ENCODE results near the gene IGFN1.
"Not testable (repeated sequence)": the region's sequence is repeated elsewhere in the genome, so short reads cannot be mapped to it uniquely, and the experiment has no call there.

IGFN1 gene

GRCh38 chr1:201250326-201251011, 59.8 kb downstream of the IGFN1 start:
- no peak for DNase-seq (ENCODE audit: low read depth)

DNA sequence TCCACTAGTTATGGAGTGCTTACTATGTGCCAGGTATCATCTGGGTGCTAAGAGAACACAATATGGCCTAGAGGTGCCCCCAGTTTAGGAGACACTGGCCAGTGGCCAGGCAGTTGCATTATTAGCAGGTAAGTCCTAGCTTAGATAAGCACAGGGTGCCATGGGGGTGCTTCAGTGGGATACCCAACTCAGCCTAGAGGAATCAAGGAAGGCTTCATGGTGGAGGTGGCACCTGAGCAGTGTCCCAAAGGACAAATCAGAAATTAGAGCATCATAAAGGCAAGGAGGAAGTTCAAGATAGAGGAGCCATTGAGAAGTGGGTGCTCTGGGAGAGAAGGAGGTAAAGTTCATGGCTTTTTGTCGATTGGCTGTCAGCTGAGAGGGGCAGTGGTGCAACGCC, 60.8 kb downstream of the IGFN1 start:
- no peak for DNase-seq (ENCODE audit: low read depth)

DNA sequence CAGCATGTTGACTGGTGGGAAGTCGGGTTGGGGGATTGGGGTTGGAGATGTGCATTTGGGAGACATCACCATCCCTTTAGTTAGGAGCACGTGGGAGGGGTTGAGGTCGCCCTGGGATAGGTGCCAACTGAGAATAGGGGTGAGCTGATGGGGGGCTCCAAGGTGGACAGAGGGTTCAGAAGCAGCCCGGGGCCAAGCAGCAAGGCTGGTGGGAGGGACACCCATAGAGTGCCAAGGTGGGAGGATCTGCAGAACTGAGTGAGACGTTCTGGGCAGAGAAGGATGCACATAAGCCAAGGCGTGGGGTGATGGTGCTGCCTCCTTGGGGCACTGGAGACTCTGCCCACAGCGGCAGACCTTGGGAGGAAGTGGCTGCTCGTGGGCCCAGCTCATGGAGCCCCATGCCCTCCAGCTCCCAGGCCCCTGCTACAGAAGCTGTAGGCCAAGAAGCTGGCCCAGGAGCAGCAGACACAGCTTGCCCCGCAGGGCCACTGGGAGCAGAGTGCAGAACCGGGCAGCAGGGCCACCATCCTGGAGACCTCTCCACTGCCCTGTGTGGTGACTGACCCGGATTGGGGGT, 61.3 kb downstream of the IGFN1 start:
- no peak for DNase-seq (ENCODE audit: low read depth)

- DNase-seq (ENCODE audit: low read depth): no peak
Measured at GRCh38 chr1:201252944-201253371, 62.3 kb downstream of the IGFN1 start.

DNA sequence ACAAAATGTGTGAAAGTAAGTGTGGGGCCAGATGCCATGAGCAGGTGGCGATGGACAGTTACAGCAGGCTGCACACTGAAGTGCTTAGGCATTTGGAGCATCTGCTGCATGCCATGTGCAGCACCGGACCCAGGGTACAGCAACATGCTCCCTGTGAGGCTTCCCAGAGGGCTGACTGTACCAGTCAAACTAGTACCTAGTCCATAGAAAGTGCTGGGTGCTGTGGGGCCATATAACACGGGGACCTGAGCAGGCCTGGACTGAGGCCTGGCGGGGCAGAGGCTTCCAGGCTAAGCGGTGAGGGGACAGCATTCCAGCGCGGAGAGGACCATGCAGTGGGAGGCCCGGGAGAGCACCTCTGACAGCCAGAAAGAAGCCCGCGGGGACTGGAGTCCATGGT, 62.8 kb downstream of the IGFN1 start:
- DNase-seq (ENCODE audit: low read depth): no peak

DNA sequence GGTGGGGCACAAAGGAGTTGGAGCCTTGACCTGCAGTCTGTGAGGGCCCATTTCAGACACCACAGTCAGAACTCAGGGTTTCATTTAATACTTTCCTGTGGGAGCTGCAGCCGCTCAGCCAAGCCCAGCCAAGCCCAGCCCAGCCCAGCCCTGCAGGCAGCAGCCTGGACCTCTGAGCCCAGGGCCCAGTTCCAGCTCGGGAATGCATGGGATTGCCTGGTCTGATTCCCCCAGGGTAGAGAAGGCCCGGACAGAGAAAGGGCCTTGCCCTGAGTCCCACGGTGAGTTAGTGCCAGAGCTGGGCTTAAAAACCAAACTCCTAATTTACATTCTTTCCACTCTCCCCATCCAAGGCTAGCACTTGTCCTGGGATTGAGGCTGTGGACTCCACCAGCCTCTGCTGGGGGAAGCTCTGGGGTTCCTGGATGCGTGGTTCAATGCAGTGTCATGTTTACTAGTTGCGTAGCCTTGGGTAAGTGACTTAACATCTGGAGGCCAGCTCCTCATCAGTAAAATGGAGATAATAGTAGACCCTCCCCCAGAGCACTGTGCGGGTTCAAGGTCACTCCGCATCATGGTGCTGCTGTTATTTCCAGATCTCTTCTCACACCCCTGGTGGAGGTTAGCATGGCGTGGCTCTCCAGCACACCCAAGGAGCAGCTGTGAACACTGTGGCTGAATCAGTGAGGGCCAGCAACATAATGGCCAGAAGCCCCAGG, 63.4 kb downstream of the IGFN1 start:
- DNase-seq (ENCODE audit: low read depth): no peak

GRCh38 chr1:201254625-201255478, 64.2 kb downstream of the IGFN1 start:
- no peak for DNase-seq (ENCODE audit: low read depth)

DNA sequence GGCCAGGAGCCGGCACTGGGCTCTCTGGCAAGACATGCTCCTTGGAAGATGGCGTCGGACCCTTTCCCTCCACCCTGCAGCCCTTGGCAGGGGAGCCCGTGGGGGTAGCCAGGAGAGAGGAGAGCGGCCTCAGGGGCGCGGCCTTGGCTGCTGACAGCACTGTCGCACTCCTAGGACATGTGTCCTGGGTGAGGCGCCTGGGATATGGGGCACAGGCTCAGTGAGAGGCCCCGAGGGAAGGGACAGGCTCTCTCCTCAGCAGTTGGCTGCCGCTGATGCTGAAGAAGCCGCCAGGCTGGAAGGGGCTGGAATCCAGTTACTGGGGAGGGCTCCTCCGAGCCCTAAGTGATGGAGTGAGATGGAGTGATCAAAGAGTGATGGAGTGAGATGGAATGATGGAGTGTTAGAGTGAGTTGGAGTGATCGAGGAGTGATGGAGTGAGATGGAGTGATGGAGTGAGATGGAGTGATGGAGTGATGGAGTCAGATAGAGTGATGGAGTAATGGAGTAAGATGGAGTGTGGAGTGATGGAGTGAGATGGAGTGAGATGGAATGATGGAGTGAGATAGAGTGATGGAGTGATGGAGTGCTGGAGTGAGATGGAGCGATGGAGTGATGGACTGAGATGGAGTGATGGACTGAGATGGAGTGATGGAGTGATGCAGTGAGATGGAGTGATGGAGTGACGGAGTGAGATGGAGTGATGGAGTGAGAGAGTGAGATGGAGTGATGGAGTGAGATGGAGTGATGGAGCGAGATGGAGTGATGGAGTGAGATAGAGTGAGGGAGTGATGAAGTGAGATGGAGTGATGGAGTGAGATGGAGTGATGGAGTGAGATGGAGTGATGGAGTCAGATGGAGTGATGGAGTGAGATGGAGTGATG, 65.1 kb downstream of the IGFN1 start:
- no peak for DNase-seq (ENCODE audit: low read depth)

- DNase-seq (ENCODE audit: low read depth): not testable (repeated sequence)
Measured at GRCh38 chr1:201258132-201258531, 67.5 kb downstream of the IGFN1 start.

DNA sequence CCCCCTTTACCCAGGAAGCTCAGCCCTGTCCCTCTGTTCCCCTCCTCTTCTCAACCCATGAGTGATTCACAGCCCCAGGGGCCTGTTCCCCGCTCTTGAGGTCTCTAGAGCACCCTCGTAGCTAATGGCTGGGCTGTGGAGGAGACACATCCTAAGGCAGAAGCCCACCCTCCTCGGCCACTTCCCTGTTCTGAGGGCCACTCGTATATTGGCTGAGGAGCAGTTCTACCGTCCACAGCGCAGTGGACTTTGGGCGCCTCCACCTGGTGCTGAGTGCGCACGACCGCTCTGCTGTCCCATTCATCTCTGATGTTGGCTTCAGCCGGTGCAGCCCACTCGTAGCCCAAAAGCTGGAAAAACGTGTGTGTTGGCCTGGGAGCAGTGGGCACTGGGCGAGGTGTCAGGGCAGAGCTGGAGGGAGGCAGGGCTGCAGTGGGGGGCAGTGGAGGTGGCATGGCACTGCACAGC, 68.2 kb downstream of the IGFN1 start:
- DNase-seq (ENCODE audit: low read depth): no peak

- DNase-seq (ENCODE audit: low read depth): no peak
Measured at GRCh38 chr1:201259476-201260235, 69.0 kb downstream of the IGFN1 start.

DNA sequence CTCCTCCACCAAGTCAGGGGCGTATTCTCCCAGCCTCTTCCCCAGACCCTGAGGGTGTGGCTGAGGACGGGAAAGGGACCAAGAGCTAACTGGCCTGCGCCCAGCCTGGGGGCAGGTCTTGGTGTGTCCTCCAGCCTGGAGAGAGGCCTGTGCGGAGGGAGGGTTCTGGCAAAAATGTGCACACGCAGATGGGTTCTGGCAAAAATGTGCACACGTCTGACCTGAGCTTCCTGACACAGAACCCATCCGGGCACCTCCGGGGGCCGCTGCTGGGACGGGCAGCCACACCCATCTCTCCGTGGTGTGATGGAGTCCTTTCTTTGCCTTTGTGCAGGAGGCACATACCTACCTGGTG, 69.6 kb downstream of the IGFN1 start:
- no peak for DNase-seq (ENCODE audit: low read depth)

DNA sequence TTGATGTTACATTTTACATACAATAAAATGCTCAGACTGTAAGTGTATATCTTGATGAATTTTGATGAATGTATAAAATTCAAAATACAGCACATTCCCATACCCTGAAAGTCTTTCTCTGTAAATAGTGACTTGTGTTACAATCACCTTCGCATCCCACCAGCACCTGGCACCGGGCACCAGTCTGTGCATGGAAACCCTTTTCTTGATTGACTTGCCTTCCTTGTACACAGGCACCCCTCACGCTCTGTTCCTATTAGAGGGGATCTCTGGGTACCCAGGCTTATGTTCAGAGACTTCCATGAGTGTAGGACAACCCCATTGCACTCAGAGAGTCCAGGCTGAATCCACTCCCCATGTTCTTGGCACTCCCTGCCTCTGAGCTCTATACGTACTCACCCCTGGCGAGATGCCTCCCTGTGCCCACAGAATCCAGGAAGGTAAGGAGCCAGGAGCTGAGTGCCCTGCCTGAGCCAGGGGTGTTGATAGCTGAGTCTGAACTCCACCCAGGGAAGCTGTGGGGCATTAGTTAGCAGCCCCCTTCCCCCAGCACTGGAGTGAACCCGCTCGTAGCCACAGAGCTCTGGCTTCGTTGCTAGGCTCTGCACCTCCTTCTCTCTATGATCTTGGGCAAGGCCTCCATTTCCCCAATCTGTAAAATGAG, 70.2 kb downstream of the IGFN1 start:
- DNase-seq (ENCODE audit: low read depth): no peak

- DNase-seq (ENCODE audit: low read depth): no peak
Measured at GRCh38 chr1:201261771-201262547, 71.3 kb downstream of the IGFN1 start.

GRCh38 chr1:201262963-201263608, 72.5 kb downstream of the IGFN1 start:
- no peak for DNase-seq (ENCODE audit: low read depth)

GRCh38 chr1:201264072-201264471, 73.4 kb downstream of the IGFN1 start:
- DNase-seq (ENCODE audit: low read depth): no peak

- DNase-seq (ENCODE audit: low read depth): no peak
Measured at GRCh38 chr1:201264554-201264953, 73.9 kb downstream of the IGFN1 start.

DNA sequence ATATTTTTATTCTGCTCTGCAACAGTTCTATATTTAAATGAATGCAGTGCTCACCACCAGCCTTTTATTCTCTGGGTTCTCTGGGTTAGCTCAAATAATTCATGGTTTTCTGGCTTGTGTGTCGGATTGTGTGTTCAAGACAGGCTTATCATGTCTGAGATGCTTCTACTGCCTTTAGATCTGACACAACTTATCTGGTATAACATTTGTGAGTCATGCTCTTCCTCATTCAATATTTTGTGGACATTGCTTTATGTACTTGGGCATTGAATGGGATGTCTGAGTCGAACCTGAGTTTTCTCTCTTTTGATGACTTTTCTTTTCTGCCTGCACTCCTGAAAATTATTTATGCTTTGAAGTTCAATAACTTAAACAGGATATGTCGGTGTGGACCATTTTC, 75.1 kb downstream of the IGFN1 start:
- peak; percentile 54 for DNase-seq (ENCODE audit: low read depth)

- DNase-seq (ENCODE audit: low read depth): no peak
Measured at GRCh38 chr1:201266276-201266675, 75.7 kb downstream of the IGFN1 start.

Measured in amniotic epithelial cell (primary cell).